Thoracic aorta (tissue), 2 donors: ENCODE measurements around the gene BTBD8. TPM values are rescaled to one million over a fixed set of nuclear protein-coding genes. Genes with fewer than 3 reads are reported as not detected.

Experiments used
- ATAC-seq: fragments of 150-250 bp; one replicate; pipeline ENCODE4 v1.8.0; 2017; ENCODE audit warnings: low read depth; ENCODE audit not compliant: insufficient number of reproducible peaks, low FRiP score
- DNase-seq: peaks from one replicate; pipeline ENCODE4 v3.0.0-alpha.2; 2020; ENCODE audit warnings: low spot score
- H3K27ac ChIP-seq, 2 donors: fragments of 200-600 bp; sonication (generic); 1 replicate in 1 of 2; 2 replicates in 1 of 2; pipeline ENCODE4 v1.5.1; 2016; ENCODE audit warnings: mild to moderate bottlenecking in 2 of 2, moderate library complexity in 2 of 2
- H3K27me3 ChIP-seq: fragments of 200-600 bp; sonication (generic); replicated peaks from 2 replicates; pipeline ENCODE4 v1.6.0; 2016; ENCODE audit warnings: mild to moderate bottlenecking; ENCODE audit not compliant: insufficient read depth
- H3K36me3 ChIP-seq: fragments of 200-600 bp; sonication (generic); one replicate; pipeline ENCODE4 v1.5.1; 2016
- H3K4me1 ChIP-seq, 2 donors: fragments of 200-600 bp; sonication (generic); 1 replicate in 1 of 2; 2 replicates in 1 of 2; pipeline versions ENCODE4 v1.5.1 to v1.6.0; 2016; ENCODE audit warnings: low read depth in 2 of 2, mild to moderate bottlenecking in 1 of 2; ENCODE audit not compliant: control insufficient read depth in 1 of 2
- H3K4me3 ChIP-seq: fragments of 200-600 bp; sonication (generic); 2 replicates; pipeline ENCODE4 v1.5.1; 2016; ENCODE audit warnings: mild to moderate bottlenecking
- H3K9me3 ChIP-seq: fragments of 200-600 bp; sonication (generic); 2 replicates; pipeline ENCODE4 v1.5.1; 2016
- total RNA-seq, 2 donors: library from RNA; depleted of rRNA; stranded (reverse); fragments of >200 nt; gene quantifications; one replicate each; pipeline versions ENCODE4 v1.1.0 to v1.2.3, GENCODE V29; 2016
- TF ChIP-seq, protein P1 (sequence below): fragments of 200-600 bp; sonication (generic); IDR thresholded peaks from one replicate; pipeline ENCODE4 v1.5.1; 2019; ENCODE audit warnings: antibody characterized with exemption

Gene BTBD8
- total RNA-seq, 2 donors from 2014 or later: 3.8 to 12.9 TPM

DNA sequence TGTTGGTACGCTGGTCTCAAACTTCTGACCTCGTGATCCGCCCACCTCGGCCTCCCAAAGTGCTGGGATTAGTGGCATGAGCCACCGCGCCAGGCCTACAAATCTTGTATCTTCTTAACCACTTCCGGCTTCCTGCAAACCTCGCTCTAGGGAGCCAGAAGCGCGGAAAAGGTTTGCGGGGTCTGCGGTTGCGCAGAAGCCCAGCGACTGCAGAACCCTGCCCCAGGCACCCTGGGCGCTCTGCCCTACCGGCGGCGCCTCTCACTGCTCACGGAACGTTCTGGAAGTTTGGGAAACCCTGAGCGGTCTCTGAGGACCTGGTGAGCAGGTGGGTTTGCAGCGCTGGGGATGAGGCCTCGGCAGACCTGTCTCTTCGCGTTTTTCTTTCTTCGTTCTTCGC, 137.6 kb downstream of the BTBD8 start, which contains the start of gene C1orf146:
Gene C1orf146, plus strand, starts transcription at position 195 of the 400 bp plus-strand sequence. CDS start 13,506 bp downstream, outside the sequence.
- H3K27ac ChIP-seq: no peak within 1 kb of the TSS
- no peaks in the 10 kb centered on the region for H3K9me3 ChIP-seq
- H3K4me1 ChIP-seq: no peaks in the 10 kb centered on the region
- no peak for ATAC-seq
- H3K27me3 ChIP-seq: no peaks in the 10 kb centered on the region
- H3K4me3 ChIP-seq: no peak within 1 kb of the TSS
- no peaks in the 10 kb centered on the region for H3K36me3 ChIP-seq
- TF ChIP-seq, protein P1, sequence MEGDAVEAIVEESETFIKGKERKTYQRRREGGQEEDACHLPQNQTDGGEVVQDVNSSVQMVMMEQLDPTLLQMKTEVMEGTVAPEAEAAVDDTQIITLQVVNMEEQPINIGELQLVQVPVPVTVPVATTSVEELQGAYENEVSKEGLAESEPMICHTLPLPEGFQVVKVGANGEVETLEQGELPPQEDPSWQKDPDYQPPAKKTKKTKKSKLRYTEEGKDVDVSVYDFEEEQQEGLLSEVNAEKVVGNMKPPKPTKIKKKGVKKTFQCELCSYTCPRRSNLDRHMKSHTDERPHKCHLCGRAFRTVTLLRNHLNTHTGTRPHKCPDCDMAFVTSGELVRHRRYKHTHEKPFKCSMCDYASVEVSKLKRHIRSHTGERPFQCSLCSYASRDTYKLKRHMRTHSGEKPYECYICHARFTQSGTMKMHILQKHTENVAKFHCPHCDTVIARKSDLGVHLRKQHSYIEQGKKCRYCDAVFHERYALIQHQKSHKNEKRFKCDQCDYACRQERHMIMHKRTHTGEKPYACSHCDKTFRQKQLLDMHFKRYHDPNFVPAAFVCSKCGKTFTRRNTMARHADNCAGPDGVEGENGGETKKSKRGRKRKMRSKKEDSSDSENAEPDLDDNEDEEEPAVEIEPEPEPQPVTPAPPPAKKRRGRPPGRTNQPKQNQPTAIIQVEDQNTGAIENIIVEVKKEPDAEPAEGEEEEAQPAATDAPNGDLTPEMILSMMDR: no peak
- DNase-seq: no peak

DNA sequence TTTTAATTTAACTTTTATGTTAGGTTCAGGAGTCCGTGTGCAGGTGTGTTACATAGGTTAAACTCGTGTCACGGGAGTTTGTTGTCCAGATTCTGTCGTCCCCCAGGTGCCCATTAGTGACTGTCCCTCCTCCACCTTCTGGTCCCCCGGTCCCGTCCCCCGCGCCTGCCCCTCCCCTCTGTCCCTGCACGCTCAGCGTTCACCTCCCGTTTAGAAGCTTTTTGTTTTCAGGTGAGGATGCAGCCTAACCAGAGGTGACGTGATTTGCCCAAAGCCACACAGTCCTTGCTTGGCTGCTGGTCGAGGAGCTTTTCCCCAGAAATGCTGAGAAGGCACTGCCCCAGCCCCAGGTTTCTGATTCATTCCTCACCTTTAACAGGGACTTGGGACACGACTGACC, 138.4 kb downstream of the BTBD8 start:
- ATAC-seq (no peak), DNase-seq (no peak)
- TF ChIP-seq, protein P1: no peak
- Histone ChIP-seq H3K27me3 (no peaks in the 10 kb centered on the region), H3K9me3 (no peaks in the 10 kb centered on the region), H3K4me1 (no peaks in the 10 kb centered on the region), H3K4me3 (no peak overlapping the region), H3K36me3 (no peaks in the 10 kb centered on the region), H3K27ac (no peak overlapping the region)

DNA sequence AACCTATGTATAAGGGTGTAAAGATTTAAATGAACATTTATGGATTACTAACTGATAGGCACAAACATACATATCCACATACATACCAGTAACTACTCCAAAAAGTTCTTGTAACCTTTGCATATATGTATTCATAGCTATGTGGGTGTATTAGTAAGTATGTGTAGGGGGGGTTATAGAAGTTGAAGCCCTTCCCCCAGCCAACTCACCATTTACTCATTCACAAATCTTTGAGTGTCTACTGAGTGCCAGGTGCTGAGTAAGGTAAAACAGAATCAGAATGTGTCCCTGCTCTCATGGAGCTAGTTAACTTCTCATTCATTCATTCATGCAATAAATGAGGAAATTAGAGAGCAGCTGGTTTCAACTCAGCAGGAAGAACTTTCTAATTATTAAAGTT, 138.9 kb downstream of the BTBD8 start:
- Histone ChIP-seq H3K27me3 (no peaks in the 10 kb centered on the region), H3K4me3 (no peak overlapping the region)
- no peak for ATAC-seq

DNA sequence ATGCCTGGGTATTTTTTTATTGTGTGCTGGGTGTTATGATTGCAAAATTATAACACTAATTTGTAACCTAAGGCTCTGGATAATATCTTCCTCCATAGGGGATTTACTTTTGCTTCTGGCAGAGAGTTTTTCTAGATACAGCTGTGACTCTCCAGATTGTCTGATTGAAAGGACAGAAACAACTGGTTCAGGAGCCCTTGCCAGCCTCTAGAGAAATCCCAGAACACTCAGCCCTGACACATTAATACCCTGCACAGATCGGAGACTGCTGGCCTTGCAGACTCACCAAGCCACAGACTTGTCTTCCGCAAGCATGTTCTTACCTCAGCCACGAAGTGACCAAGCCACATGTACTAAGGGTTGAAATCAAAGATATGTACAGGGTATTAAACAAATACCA, 148.3 kb downstream of the BTBD8 start:
- ATAC-seq: no peak
- H3K36me3 ChIP-seq: no peaks in the 10 kb centered on the region
- H3K27ac ChIP-seq: no peak overlapping the region
- no peak overlapping the region for H3K4me3 ChIP-seq
- no peaks in the 10 kb centered on the region for H3K9me3 ChIP-seq
- no peak for DNase-seq
- H3K4me1 ChIP-seq: no peaks in the 10 kb centered on the region
- TF ChIP-seq, protein P1: no peak
- H3K27me3 ChIP-seq: no peaks in the 10 kb centered on the region

More for the DNA sequence above, 138.9 kb downstream of the BTBD8 start:
- no peaks in the 10 kb centered on the region for H3K9me3 ChIP-seq
- no peak for DNase-seq
- TF ChIP-seq, protein P1: no peak
- no peaks in the 10 kb centered on the region for H3K4me1 ChIP-seq
- no peaks in the 10 kb centered on the region for H3K36me3 ChIP-seq
- H3K27ac ChIP-seq: no peak overlapping the region

DNA sequence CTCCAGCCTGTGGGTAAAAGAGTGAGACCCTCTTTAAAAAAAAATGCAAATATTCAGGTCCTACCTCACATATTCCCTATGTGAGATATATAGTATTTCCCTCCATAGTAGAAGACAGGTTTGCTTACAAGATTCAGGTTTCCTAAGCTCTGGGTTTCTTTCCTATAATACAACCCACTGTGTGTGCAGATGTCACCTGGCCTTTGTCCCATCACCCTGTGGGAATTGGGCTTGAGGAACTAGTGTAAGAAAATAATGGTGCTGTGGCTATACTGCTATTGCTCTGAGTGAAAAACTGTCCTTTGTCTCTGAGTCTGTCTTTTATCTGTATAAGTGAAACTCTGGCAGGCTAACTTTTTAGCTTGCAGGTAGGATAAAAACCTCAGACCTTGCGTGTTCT, 150.6 kb downstream of the BTBD8 start:
- Histone ChIP-seq H3K9me3 (no peaks in the 10 kb centered on the region), H3K27ac (no peak overlapping the region), H3K4me3 (no peak overlapping the region), H3K27me3 (no peaks in the 10 kb centered on the region), H3K4me1 (no peaks in the 10 kb centered on the region), H3K36me3 (no peaks in the 10 kb centered on the region)
- TF ChIP-seq, protein P1: no peak
- ATAC-seq (no peak), DNase-seq (no peak)

Other genes with a start within 250 kb of the BTBD8 start
- gene TGFBR3, start 194.2 kb upstream of the BTBD8 start, total RNA-seq: 10 to 100 TPM; 60.8 to 62.4 TPM
- not detected for gene BRDT, start 130.9 kb upstream of the BTBD8 start, total RNA-seq
- under 1 TPM in 1 of 2 donors, not detected in 1; 0.41 TPM for gene EPHX4, start 50.4 kb upstream of the BTBD8 start, total RNA-seq
- not detected for gene SETSIP, start 4.9 kb upstream of the BTBD8 start, total RNA-seq
- not detected for gene C1orf146, start 137.6 kb downstream of the BTBD8 start, total RNA-seq
- gene GLMN, start 218.6 kb downstream of the BTBD8 start, total RNA-seq: 10 to 100 TPM in 1 of 2 donors, 1 to 10 TPM in 1; 9.0 to 14.2 TPM
- 10 to 100 TPM in 1 of 2 donors, 1 to 10 TPM in 1; 7.0 to 11.2 TPM for gene RPAP2, start 218.7 kb downstream of the BTBD8 start, total RNA-seq